ENCODE measurements around the gene PSMD5.

DNA sequence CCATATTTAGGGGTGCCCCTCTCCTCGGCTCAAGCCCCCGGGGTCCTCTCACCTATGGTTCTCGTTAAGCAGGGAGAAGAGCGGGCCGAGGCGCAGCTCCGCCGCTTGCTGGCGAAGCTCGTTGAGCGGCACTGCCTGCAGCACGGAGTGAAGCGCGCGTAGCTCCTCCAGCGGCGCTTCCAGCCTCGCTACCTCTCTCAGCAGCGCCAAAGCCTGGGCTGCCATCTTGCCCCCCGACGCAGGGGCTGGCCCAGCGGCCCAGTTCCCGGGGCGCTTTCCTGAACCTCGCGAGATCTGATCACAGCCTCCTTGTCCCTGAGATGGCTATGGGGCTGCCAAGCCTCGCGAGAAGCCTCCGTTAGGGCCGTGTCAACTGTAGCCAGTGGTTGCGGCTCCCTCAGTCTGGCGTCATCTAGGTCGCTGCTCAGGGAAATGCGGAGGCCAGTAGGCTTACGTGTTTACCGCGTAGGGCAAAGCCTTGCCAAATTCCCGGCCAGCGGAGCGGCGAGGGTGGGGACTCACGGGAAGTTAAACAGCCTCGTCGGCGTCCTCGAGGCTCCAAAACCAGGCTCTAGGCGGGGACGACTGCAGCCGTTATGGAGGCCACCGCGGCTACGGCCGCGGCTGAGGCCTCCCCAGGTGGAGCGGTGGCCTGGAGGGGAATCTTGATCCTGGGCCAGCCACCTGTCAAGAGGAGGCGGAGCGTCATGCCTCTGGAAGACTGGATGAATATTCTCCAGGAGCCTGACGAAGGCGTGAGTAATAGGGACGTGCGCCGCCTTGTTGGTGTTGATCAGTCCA, at the start of gene PSMD5:
- TF ChIP-seq, protein P1, sequence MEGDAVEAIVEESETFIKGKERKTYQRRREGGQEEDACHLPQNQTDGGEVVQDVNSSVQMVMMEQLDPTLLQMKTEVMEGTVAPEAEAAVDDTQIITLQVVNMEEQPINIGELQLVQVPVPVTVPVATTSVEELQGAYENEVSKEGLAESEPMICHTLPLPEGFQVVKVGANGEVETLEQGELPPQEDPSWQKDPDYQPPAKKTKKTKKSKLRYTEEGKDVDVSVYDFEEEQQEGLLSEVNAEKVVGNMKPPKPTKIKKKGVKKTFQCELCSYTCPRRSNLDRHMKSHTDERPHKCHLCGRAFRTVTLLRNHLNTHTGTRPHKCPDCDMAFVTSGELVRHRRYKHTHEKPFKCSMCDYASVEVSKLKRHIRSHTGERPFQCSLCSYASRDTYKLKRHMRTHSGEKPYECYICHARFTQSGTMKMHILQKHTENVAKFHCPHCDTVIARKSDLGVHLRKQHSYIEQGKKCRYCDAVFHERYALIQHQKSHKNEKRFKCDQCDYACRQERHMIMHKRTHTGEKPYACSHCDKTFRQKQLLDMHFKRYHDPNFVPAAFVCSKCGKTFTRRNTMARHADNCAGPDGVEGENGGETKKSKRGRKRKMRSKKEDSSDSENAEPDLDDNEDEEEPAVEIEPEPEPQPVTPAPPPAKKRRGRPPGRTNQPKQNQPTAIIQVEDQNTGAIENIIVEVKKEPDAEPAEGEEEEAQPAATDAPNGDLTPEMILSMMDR (IDR thresholded peaks at IDR 0.05; ENCODE audit: low read depth, low read length, poor library complexity, severe bottlenecking), result peak; percentile 21
- no peak for TF ChIP-seq EZH2phosphoT487 (IDR thresholded peaks at IDR 0.05; ENCODE audit: borderline replicate concordance, low read length)
